PC-9 (cell line): ENCODE data around the gene SYNE1. TPM values are rescaled to one million over a fixed set of nuclear protein-coding genes. Genes with fewer than 3 reads are reported as not detected.

Experiments
- BruUV-seq: library from RNA; stranded (reverse); fragments of 400-500 nt; replicated peaks from 2 replicates; lab custom pipeline; 2021; lab: Mats Ljungman, UMichigan
- CTCF ChIA-PET: fragments of 300-600 bp; sonication (Branson Sonifier 250); formaldehyde crosslinking; loops from one replicate; lab custom pipeline; 2022; ENCODE audit warnings: antibody characterized with exemption; lab: Charles Lee
- POLR2A ChIA-PET: fragments of 300-600 bp; sonication (Branson Sonifier 250); formaldehyde crosslinking; loops from one replicate; lab custom pipeline; 2022; ENCODE audit warnings: antibody characterized with exemption; ENCODE audit not compliant: unreplicated experiment; lab: Charles Lee
- DNase-seq, 2 experiments: peaks; one replicate each; pipeline versions ENCODE4 v3.0.0 to v3.0.0-alpha.2; 2015 to 2022; ENCODE audit warnings: mixed read lengths in 1 of 2
- H2AFZ ChIP-seq: fragments of 200-600 bp; sonication (generic); 2 replicates; pipeline ENCODE4 v1.8.1; 2017; ENCODE audit warnings: antibody characterized with exemption
- H3F3A ChIP-seq: fragments of 200-600 bp; sonication (generic); 2 replicates; pipeline ENCODE4 v1.8.1; 2017; ENCODE audit warnings: antibody characterized with exemption, mild to moderate bottlenecking, low read depth; ENCODE audit not compliant: insufficient read depth
- H3K27ac ChIP-seq: fragments of 200-600 bp; sonication (generic); 2 replicates; pipeline ENCODE4 v1.6.1; 2016; ENCODE audit warnings: mixed run types
- H3K27me3 ChIP-seq: fragments of 200-600 bp; sonication (generic); 2 replicates; pipeline ENCODE4 v1.6.1; 2016; ENCODE audit warnings: low read depth, mixed run types; ENCODE audit not compliant: insufficient read depth
- H3K36me3 ChIP-seq: fragments of 200-600 bp; sonication (generic); 2 replicates; pipeline ENCODE4 v1.6.1; 2016; ENCODE audit warnings: low read depth, mixed run types
- H3K4me1 ChIP-seq: fragments of 200-600 bp; sonication (generic); replicated peaks from 2 replicates; pipeline ENCODE4 v1.6.1; 2016; ENCODE audit warnings: mixed run types; ENCODE audit not compliant: insufficient read depth
- H3K4me2 ChIP-seq: fragments of 200-600 bp; sonication (generic); 2 replicates; pipeline ENCODE4 v1.6.1; 2017; ENCODE audit warnings: mixed run types
- H3K4me3 ChIP-seq: fragments of 200-600 bp; sonication (generic); 2 replicates; pipeline ENCODE4 v1.6.1; 2016; ENCODE audit warnings: mixed run types
- H3K79me2 ChIP-seq: fragments of 200-600 bp; sonication (generic); 2 replicates; pipeline ENCODE4 v1.6.1; 2017; ENCODE audit warnings: low read depth, mixed run types
- H3K9me2 ChIP-seq: fragments of 200-600 bp; sonication (generic); 2 replicates; pipeline ENCODE4 v1.8.1; 2017; ENCODE audit warnings: mild to moderate bottlenecking; ENCODE audit not compliant: insufficient read depth
- H3K9me3 ChIP-seq: fragments of 200-600 bp; sonication (generic); 2 replicates; pipeline ENCODE4 v1.8.1; 2016; ENCODE audit warnings: low read depth; ENCODE audit not compliant: insufficient read depth
- H4K20me1 ChIP-seq: fragments of 200-600 bp; sonication (generic); 2 replicates; pipeline ENCODE4 v1.8.1; 2017; ENCODE audit not compliant: insufficient read depth
- EZH2 ChIP-seq: fragments of 200-600 bp; sonication (generic); IDR thresholded peaks from 2 replicates; pipeline ENCODE4 v1.8.0; 2017; ENCODE audit warnings: antibody characterized with exemption, low read depth
- intact Hi-C: fragments of 100-400 bp; cut with micrococcal nuclease; formaldehyde crosslinking; loops from one replicate; pipeline ENCODE4 v1.10.0; 2022; ENCODE audit not compliant: unreplicated experiment
- total RNA-seq: library from RNA; stranded (reverse); gene quantifications from 2 replicates; pipeline ENCODE4 v1.2.3, GENCODE V29; 2021
- TF ChIP-seq, protein P1 (sequence below): fragments of 200-600 bp; sonication (generic); conservative IDR thresholded peaks from 2 replicates; pipeline ENCODE4 v1.6.1; 2017; ENCODE audit warnings: mixed run types, antibody characterized with exemption, mild to moderate bottlenecking, moderate library complexity

SYNE1 gene
- total RNA-seq, 1 experiment from 2014 or later, result 13.4 TPM

- no peak for DNase-seq
- no peaks in the 10 kb centered on the region for H4K20me1 ChIP-seq
- H3K9me2 ChIP-seq, result no peaks in the 10 kb centered on the region
- no peaks in the 10 kb centered on the region for H3K9me3 ChIP-seq
- no peak overlapping the region for H2AFZ ChIP-seq
- no peaks in the 10 kb centered on the region for H3F3A ChIP-seq
- no peaks in the 10 kb centered on the region for H3K27me3 ChIP-seq
- ChIA-PET POLR2A (no interaction called here), CTCF (no interaction called here)
- no peaks in the 10 kb centered on the region for H3K4me1 ChIP-seq
- TF ChIP-seq EZH2, result no peak
- TF ChIP-seq, protein P1, sequence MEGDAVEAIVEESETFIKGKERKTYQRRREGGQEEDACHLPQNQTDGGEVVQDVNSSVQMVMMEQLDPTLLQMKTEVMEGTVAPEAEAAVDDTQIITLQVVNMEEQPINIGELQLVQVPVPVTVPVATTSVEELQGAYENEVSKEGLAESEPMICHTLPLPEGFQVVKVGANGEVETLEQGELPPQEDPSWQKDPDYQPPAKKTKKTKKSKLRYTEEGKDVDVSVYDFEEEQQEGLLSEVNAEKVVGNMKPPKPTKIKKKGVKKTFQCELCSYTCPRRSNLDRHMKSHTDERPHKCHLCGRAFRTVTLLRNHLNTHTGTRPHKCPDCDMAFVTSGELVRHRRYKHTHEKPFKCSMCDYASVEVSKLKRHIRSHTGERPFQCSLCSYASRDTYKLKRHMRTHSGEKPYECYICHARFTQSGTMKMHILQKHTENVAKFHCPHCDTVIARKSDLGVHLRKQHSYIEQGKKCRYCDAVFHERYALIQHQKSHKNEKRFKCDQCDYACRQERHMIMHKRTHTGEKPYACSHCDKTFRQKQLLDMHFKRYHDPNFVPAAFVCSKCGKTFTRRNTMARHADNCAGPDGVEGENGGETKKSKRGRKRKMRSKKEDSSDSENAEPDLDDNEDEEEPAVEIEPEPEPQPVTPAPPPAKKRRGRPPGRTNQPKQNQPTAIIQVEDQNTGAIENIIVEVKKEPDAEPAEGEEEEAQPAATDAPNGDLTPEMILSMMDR, result no peak
- H3K79me2 ChIP-seq, result no peaks in the 10 kb centered on the region
- no peak overlapping the region for H3K4me2 ChIP-seq
- intact Hi-C loops, result no loop called here
- BruUV-seq, result no TSS peak
- no peaks in the 10 kb centered on the region for H3K36me3 ChIP-seq
- no peak overlapping the region for H3K27ac ChIP-seq
- H3K4me3 ChIP-seq, result no peak overlapping the region
These were observed 272.3 kb downstream of the SYNE1 start for GRCh38 chr6:152364866-152365265.

DNA sequence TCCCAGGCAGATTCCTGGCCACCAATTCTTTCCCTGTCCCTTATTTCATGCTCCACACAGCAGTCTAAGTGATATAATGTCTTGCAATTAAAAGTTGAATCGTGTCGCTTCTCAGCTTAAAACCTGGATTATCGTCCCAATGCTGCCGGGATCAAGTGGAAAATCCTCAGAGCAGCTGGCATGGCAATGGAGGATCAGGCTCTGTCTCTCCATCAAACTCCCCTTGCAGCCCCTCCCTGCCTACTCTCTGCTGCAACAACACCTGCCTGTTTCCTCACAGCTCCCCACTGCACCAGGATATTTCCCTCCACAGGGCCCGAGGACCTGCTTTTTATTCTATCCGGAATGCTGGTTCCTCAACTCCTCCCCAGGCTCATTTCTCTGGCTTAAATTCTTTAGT lies 277.1 kb downstream of the SYNE1 start:
- H3K27ac ChIP-seq, result no peak overlapping the region
- peaks cover 10% of the 10 kb centered on the region for H3K4me1 ChIP-seq
- no peaks in the 10 kb centered on the region for H3K27me3 ChIP-seq
- H3K79me2 ChIP-seq, result no peaks in the 10 kb centered on the region
- H3K4me2 ChIP-seq, result no peak overlapping the region
- no peaks in the 10 kb centered on the region for H3K9me2 ChIP-seq
- intact Hi-C loops, result no loop called here
- H3F3A ChIP-seq, result no peaks in the 10 kb centered on the region
- no peak for DNase-seq
- H3K4me3 ChIP-seq, result no peak overlapping the region
- ChIA-PET CTCF (no interaction called here), POLR2A (interaction anchor here (0.7 kb wide), 1 partner anchor 457 kb away, joined by 18 read pairs; no protein-coding TSS in a partner anchor)
- no TSS peak for BruUV-seq
- TF ChIP-seq, protein P1, result no peak
- TF ChIP-seq EZH2, result no peak
- no peak overlapping the region for H2AFZ ChIP-seq
- no peaks in the 10 kb centered on the region for H3K9me3 ChIP-seq
- H4K20me1 ChIP-seq, result no peaks in the 10 kb centered on the region
- H3K36me3 ChIP-seq, result no peaks in the 10 kb centered on the region

GRCh38 chr6:152356662-152357061 lies 280.5 kb downstream of the SYNE1 start:
- no peak overlapping the region for H2AFZ ChIP-seq
- no peaks in the 10 kb centered on the region for H3K9me2 ChIP-seq
- no peak for TF ChIP-seq EZH2
- TF ChIP-seq, protein P1, result peak; percentile 58
- H4K20me1 ChIP-seq, result no peaks in the 10 kb centered on the region
- no peak overlapping the region for H3K4me2 ChIP-seq
- no peaks in the 10 kb centered on the region for H3K79me2 ChIP-seq
- intact Hi-C loops, result loop anchor here (10.0 kb wide), 1 partner anchor 592 kb away; no protein-coding TSS in a partner anchor
- H3F3A ChIP-seq, result no peaks in the 10 kb centered on the region
- CTCF ChIA-PET, result interaction anchor here (0.5 kb wide), 1 partner anchor 286 kb away, joined by 3 read pairs; no protein-coding TSS in a partner anchor
- no peaks in the 10 kb centered on the region for H3K9me3 ChIP-seq
- no peak for DNase-seq
- H3K36me3 ChIP-seq, result no peaks in the 10 kb centered on the region
- no peak overlapping the region for H3K4me3 ChIP-seq
- no peak overlapping the region for H3K27ac ChIP-seq
- H3K27me3 ChIP-seq, result no peaks in the 10 kb centered on the region
- peaks cover 10% of the 10 kb centered on the region for H3K4me1 ChIP-seq
- BruUV-seq, result no TSS peak
- POLR2A ChIA-PET, result interaction anchor here (0.5 kb wide), 1 partner anchor 235 kb away, joined by 9 read pairs; no protein-coding TSS in a partner anchor
